Hematopoietic multipotent progenitor cell treated with erythropoietin and hydrocortisone succinate and interleukin-3 and kit ligand, for 4 days (in vitro differentiated cells): Measurements from ENCODE around the gene TGFBR2.
A peak's percentile ranks its signal among the peaks of the same experiment; 100 is the strongest.
"Not testable (repeated sequence)": the region's sequence is repeated elsewhere in the genome, so short reads cannot be mapped to it uniquely, and the experiment has no call there.

Source experiments
- DNase-seq: peaks from one replicate; pipeline ENCODE4 v3.0.0-alpha.2; 2015

The TGFBR2 gene

GRCh38 chr3:30659270-30660130 lies 53.1 kb downstream of the TGFBR2 start:
- no peak for DNase-seq

- no peak for DNase-seq
These were observed 53.7 kb downstream of the TGFBR2 start for GRCh38 chr3:30660136-30660535.

GRCh38 chr3:30660656-30661055 lies 54.3 kb downstream of the TGFBR2 start:
- no peak for DNase-seq

- no peak for DNase-seq
These were observed 54.9 kb downstream of the TGFBR2 start for GRCh38 chr3:30661098-30661873.

GRCh38 chr3:30662836-30663235 lies 56.4 kb downstream of the TGFBR2 start:
- no peak for DNase-seq

- DNase-seq: no peak
These were observed 57.3 kb downstream of the TGFBR2 start for GRCh38 chr3:30663533-30664241.

GRCh38 chr3:30664459-30664858 lies 58.1 kb downstream of the TGFBR2 start:
- peak; percentile 78 for DNase-seq

- peak; percentile 97 for DNase-seq
These were observed 58.5 kb downstream of the TGFBR2 start for GRCh38 chr3:30664884-30665283.

GRCh38 chr3:30665539-30665938 lies 59.1 kb downstream of the TGFBR2 start:
- no peak for DNase-seq

- no peak for DNase-seq
These were observed 60.3 kb downstream of the TGFBR2 start for GRCh38 chr3:30666572-30667279.

GRCh38 chr3:30667280-30667651 lies 60.9 kb downstream of the TGFBR2 start:
- DNase-seq: peak; percentile 86

- no peak for DNase-seq
These were observed 61.7 kb downstream of the TGFBR2 start for GRCh38 chr3:30668051-30668609.

GRCh38 chr3:30669360-30669934 lies 63.0 kb downstream of the TGFBR2 start:
- not testable (repeated sequence) for DNase-seq

GRCh38 chr3:30670292-30670691 lies 63.9 kb downstream of the TGFBR2 start:
- no peak for DNase-seq

GRCh38 chr3:30671527-30672286 lies 65.3 kb downstream of the TGFBR2 start:
- no peak for DNase-seq

GRCh38 chr3:30672287-30672735 lies 65.9 kb downstream of the TGFBR2 start:
- DNase-seq: no peak

- no peak for DNase-seq
These were observed 66.6 kb downstream of the TGFBR2 start for GRCh38 chr3:30672959-30673358.

- DNase-seq: peak; percentile 72
These were observed 67.3 kb downstream of the TGFBR2 start for GRCh38 chr3:30673425-30674341.

GRCh38 chr3:30675006-30675405 lies 68.6 kb downstream of the TGFBR2 start:
- no peak for DNase-seq

- DNase-seq: no peak
These were observed 69.4 kb downstream of the TGFBR2 start for GRCh38 chr3:30675774-30676173.
